Activated CD4-positive, CD25-positive, alpha-beta regulatory T cell treated with anti-CD3 and anti-CD28 coated beads, Interleukin-2, amount 50 U/mL, for 24 hours (primary cell): ENCODE measurements around the gene RRP12.

Source experiments
- ATAC-seq, 2 donors: fragments of 150-1000 bp; cut with Tn5 transposase; one replicate each; pipeline ENCODE4 v1.10.0; 2021; ENCODE audit warnings: mild to moderate bottlenecking in 1 of 2, moderate library complexity in 1 of 2

RRP12 gene

DNA sequence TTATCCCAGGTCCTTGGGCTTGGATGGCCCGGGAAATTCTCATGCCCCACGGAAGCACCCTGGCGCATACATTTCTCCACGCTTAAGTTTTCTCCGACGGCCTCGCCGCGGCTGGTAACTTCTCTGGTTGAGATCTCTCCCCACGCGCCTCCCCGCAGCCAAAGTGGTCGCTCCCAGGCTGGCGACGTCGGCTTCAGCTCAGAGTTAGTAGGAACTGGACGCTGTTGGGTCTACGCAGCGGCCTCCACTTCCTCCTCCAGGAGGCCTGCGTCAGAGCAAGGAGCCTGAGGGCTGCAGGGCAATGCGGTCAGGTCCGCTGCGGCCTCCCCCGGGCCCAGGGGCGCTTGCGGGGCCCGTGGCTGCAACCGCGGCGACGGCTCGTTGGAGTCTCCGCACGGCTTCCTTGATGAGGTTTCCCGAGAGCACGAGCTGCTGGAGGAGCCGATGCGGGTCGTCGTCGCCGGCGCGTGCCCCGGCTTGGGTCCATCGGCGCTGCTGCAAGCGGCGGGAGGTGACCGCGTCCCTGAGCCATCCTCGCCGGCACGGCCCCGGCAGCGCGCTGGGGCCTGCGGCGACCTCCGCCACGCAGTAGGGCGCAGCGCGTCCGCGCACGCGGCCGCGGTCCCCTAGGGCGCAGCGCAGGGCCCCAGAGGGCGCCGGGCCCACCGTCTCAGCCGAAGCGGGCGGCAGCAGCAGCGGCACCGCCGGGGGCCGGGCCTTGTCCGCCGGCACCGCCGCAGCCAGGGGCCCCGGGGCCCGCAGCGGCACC, 67.4 kb downstream of the RRP12 start:
- ATAC-seq, result peak; percentile 25 to 36

DNA sequence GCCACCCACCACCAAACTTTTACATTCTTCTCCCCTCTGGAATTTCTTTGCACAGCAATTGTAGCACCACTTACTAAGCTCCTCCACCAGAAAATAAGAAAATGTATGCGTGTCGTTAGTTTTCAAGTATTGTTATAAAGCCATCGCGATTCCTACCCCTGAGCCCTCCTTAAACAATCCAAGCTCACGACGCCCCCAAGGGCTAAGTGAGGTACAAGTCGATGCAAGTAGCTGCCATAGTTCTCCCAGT, 67.9 kb downstream of the RRP12 start:
- ATAC-seq, result no peak

DNA sequence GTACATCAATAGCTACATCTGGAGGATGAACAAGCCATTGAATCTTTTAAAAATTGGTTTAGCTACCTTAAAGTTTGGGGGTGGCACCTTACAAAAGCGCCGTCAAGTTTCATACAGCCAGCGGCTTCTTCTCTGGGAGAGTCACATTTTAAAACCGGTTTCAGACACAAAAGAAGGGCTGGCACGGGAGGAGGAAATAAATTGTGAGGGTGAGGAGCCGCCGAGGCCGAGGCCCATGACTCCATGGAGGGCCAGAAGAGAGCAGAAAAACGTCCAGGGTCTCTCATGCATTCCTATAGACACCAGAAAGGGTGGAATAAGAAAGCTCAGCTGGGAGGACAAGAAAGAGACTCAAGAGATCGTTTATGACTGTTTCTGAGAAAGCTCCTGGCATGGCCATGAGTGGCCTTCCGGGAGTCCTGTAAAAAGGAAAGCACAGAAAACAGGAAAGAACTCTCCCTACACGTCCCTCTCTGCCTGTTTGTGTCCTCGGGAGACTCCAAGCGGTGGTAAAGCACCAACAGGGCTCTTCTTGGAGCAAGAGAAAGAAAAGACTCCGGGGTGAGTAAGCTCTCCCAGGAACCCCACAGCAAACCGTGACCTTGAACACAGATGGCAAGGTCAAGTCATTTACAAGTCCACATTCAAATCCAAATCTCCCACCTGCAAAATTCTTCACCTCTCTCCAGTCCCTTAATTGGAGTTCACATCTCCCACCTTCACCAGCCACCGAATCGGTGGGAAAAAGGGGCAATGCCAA, 68.4 kb downstream of the RRP12 start:
- ATAC-seq, result no peak

DNA sequence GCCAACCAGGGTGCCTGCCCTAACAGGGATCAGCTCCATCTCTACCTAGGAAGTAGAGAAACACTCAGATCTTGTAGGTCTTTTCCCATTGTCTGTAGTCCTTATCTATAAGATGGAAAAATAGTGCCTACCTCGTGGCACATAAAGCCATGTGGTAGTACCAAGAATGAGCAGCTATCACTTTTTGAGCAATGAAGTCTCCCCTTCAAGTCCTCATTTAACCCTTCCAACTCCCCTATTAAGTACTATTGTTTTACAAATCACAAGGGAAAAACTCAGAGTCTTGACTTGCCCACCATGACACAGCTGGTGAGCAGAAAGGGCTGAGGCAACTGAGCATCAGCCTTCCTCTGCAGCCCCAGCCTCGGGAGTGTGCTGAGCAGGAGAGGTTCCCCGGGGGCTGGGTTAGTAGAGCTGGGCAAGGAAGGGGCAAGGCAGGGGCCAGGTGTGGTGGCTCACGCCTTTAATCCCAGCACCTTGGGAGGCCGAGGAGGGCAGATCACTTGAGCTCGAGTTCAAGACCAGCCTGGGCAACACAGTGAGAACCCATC, 69.9 kb downstream of the RRP12 start:
- ATAC-seq, result no peak

DNA sequence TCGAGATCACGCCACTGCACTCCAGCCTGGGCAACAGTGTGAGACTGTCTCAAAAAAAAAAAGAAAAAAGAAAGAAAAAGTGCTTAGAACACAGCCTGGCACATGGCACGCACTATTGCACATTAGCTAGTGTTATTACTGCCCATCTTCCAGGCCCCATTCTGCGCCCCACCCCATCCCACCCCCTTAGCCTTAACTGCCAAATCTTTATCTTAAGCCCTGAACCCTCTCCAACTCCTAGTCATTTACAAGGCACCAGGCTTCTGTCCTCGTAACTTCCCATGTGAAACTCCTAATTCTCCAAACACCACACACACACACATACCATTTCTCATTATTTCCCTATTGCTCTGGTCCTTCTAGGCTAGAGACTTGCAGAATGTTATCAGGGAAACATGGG, 71.4 kb downstream of the RRP12 start:
- no peak for ATAC-seq

DNA sequence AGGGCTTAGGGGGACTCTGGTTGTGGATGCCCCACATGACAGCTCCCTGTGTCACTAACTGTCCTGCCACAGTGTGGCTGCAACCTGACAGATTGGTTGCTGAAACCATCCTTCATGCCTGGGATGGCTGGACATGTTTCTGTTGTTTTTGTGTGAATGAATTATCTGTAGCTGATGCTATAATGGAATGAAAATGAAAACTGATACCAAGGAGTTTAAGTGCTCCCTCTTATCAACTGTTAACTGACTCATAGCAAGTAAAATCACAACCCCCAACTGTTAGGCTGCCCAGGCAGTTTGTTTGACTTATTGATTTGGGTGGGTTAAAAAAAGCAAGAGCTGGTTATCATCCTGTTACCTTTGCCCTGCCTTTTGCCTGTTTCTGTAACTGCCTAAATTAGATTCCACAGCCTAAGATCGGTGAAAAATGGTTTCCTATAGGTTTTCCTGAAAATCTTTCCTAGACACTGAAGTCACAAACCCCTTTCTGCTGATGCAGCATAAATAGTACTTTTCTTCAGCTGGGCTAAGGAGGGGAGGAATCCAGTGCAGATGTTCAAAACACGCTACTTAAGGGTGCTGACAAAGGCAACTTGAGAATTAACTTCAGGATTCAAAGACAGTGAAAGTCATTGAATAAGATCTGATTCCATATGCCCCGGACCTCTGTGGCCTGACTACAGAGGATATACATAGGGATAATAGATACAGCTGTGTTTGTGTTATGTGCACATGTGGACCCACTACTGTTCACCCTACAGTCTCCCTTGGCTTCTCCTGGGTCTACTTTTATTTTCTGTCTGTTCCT, 72.3 kb downstream of the RRP12 start:
- ATAC-seq, result peak; percentile 44 to 64

DNA sequence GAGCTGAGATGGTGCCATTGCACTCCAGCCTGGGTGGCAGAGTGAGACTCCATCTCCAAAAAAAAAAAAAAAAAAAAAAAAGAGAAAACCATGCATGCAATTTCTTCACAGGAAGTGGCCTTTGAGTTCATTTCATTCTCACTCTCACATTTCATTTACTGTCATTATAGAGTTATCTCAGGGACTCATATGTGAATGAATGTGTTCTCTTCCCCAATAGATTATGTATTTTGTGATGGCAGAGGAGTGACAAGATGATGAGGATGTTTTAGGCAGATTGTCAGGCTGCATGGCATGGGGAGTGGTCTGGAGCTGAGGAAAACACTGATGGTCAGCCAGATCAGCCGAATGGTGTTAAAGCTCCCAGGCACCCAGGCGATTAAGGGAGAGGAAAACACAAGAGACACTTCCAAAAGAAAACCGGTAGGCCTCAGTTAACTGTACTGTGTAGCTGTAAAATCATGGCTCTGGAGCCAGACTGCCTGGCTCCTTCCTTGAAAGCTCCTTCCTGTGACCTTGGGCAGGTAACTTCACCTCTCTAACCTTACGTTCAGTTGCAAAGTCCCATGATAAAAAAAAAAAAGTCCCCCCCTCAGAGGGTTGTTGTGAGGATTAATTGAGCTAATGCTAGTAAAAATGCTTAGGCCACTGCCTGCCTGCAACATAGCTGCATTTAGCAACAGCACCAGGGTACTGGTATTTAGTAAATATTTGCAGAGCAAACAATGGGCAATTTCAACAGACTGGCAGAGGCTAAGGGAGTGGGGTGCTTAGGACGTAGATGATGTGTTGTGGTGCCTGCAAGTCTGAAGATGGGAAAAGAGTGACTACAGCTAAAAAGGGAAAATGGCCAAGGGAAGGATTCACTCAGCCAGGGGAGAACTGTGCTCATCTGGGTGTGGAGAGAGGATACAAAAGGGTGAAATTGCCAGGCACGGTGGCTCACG, 73.5 kb downstream of the RRP12 start:
- no peak for ATAC-seq

DNA sequence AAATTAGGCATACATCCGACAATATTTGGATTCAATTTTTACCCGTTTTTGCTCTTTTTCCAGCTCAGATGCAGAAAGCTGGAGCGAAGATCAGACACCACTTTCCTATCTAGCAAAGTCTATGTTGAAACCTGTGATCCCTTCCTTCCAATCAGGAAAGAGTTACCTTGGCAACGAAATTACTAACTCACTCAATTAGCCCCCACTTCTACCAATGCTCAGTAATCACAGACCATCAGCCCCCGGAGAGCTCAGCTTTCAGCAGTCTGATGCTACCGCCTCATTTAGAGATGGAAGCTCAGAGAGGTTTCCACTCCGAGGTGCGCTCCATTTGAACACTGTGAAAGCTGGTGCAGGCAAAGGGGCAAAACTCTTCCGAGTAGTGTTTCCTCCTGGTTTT, 75.4 kb downstream of the RRP12 start:
- ATAC-seq, result no peak

DNA sequence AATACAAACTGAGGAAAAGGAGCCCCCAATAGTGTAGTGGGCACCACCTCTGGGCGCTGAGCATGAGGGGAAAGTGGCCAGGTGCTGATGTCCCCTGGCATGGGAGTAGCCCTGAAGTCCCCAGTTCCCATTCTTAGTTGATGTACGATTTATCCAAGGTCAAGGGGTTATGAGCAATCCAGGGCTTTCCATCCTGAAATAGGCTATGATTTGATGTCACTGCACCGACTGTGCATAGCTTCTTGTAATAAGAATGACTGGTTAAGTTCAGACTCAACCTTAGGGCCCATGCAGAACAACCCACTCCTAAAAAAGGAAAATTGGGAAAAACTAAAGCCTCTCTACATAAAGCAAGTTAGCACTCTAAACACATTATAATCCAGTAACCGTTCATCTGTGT, 77.6 kb downstream of the RRP12 start:
- no peak for ATAC-seq

DNA sequence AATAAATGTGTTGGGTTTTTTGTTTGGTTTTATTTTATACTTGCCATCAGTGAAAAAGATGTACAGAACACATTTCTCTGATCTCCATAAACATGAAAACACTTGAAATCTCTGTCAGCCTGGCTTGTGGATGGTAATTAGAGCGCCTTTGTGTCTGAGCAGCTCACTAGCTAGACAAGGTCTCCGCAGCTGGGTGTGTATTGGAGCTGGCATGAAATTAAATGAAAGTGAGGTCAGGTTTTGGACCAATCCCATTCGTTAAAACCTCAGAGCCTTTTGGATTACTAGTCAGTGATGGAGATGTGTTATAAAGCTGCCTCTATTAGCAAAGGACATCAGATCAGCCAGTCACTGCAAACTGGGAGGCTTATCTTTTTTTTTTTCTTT, 79.3 kb downstream of the RRP12 start:
- no peak for ATAC-seq

DNA sequence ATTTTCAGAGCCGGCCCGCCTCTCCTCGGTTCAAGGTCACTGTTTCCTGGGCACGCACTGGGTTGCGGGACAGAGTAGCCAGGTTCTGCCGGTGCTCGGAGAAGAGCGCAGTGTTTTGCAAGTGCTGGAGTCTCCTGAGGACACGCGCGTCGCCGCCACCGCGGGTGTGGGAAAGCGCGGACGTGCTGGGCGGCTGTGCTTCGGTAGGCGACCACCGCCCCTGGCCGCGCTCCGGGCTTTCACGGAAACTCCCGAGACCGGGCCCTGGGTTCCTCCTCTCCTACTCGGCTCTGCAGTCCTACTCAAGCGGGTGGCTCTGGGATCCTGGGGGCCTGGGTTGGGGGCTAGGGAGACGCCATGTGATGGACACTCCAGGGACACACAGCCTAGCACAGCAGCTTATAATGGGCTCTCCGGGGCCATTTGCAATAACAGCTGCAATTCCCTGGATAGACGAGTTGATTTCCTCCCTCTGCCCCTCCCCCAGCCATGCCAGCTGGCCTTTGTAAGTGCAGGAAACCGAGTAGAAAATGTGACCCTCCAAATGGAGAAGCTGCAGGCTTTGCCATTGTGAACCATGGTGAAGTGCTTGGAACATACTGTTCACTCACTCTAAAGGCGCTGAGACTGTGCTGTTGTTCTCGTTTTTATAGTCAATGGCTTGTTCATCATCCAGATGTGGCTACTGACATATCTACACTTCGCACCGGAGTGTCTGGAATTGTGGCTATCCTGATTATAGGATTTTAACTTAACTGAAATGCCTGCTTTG, 79.9 kb downstream of the RRP12 start:
- no peak for ATAC-seq

DNA sequence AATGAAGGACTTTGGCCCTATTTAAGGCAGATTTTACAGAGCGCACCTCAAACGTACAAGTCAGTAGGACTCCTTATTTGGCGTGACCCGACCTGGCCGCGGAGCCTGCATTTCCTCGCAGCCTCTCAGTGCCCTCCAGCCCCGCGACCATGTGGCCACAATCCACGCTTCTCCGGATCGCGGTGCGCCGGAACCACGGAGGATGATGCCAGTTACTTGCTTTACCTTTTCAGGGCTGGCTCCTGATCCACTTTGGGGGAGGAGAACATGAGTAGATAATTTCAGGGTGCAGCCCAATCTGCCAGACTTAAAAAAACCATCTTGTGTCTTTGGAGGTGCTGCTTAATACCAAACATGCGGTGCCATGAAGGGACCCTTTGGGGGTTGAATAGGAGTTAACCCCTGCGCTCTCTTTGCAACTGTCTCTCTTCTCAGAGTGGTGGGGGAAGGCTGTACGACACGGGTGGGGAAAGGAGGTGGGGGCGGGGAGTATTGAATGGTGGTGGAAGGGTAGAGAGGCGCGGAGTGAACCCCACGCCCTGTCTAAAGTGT, 80.6 kb downstream of the RRP12 start:
- peak in 1 of 2 donors; percentile 12 for ATAC-seq

DNA sequence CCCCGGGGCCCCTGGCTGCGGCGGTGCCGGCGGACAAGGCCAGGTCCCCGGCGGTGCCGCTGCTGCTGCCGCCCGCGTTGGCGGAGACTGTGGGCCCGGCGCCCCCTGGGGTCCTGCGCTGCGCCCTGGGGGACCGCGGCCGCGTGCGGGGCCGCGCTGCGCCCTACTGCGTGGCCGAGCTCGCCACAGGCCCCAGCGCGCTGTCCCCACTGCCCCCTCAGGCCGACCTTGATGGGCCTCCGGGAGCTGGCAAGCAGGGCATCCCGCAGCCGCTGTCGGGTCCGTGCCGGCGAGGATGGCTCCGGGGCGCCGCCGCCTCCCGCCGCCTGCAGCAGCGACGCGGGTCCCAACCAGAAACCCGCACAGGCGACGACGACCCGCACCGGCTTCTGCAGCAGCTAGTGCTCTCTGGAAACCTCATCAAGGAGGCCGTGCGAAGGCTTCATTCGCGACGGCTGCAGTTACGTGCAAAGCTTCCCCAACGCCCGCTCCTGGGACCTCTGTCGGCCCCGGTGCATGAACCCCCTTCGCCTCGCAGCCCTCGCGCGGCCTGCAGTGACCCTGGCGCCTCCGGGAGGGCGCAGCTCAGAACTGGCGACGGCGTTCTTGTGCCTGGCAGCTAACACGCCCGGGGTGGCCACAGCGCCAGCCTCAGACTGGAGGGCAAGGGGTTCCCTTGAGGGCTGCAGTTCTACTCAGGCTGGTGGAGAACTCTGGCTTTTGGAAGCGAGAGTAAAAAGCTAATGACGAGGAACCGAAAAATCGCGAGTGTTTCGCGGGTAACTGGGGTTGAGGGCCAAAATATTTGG, 81.3 kb downstream of the RRP12 start:
- ATAC-seq, result peak; percentile 59 to 61

DNA sequence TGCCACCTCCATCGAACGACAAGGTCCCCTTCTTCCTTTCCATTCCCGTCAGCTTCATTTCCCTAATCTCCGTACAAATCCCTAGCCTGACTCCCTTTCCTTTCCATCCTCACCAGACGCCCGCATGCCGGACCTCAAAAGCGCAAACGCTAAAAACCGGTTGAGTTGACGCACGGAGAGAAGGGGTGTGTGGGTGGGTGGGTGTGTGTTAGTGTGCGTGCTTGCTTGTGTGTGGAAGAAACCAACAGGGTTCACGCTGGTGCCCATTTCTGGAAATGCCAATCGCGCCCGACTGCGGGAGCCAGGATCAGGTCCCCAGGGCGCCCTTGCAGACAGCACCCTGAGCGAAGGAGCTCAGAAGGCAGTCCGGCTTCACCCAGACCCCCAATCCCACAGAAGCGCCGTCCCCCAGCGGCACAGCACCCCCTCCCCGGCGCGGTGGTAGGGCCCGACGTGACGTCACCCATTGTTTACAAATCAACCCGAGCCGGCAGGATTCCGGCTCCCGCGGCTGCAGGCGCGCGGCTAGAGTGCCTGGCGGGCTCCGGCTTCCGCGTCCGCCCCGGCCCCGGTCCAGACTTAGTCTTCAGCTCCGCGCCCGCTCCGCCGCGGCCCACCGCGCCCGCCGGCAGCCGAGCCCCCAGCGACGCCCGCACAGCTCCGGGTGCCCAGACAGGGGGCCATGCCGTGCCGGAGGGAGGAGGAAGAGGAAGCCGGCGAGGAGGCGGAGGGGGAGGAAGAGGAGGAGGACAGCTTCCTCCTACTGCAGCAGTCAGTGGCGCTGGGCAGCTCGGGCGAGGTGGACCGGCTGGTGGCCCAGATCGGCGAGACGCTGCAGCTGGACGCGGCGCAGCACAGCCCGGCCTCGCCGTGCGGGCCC, 82.1 kb downstream of the RRP12 start, which contains the start of gene FRAT1:
Gene FRAT1, plus strand, starts transcription at position 500 of the 880 bp plus-strand sequence. Its CDS starts 183 bp downstream, at position 683.
- peak; percentile 67 to 69 for ATAC-seq

DNA sequence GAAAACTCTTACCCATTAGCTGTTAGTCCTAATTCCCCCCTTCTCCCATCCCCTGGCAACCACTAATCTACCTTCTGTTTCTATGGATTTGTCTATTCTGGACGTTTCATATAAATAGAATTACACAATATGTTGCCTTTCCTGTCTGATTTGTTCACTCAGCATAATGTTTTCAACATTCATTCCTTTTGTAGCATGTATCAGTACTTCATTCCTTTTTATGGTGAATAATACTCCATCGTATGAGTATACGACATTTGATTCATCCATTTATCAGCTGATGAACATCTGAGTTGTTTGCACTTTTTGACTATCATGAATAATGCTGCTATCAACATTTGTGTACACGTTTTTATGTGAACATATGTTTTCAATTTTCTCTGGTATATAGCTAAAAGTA, 86.5 kb downstream of the RRP12 start:
- no peak for ATAC-seq

DNA sequence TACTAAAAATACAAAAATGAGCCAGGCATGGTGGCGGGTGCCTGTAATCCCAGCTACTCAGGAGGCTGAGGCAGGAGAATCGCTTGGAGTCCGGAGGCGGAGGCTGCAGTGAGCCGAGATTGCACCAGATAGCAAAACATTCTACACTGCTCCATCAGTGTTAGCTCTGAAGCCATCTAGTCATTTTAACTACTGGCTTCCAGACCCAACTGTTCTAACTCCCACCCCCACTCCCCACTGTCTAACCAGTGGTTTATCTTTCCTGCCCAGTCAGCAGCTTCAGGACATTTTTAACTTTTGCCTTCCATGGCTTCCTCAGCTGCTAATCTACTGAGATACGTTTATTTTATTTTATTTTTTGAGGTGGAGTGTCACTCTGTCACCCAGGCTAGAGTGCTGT, 88.2 kb downstream of the RRP12 start:
- ATAC-seq, result no peak

DNA sequence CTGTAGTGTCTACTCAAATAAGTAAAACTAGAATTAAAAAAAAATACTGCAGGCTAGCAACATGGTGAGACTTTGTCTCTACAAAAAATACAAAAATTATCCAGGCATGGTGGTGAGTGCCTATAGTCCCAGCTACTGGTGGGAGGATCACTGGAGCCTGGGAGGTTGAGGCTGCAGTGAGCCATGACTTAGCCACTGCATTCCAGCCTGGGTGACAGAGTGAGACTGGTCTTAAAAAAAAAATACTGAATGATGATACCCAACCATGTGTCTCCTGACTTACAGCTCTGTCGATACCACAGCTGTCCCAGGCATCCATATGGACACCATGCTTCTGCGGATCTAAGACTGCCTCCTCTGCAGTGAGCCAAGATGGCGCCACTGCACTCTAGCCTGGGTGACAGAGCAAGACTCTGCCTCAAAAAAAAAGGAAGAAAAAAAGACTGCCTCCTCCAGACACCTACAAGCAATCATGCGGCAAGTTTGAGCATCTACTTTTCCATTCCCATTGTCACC, 90.0 kb downstream of the RRP12 start:
- no peak for ATAC-seq

DNA sequence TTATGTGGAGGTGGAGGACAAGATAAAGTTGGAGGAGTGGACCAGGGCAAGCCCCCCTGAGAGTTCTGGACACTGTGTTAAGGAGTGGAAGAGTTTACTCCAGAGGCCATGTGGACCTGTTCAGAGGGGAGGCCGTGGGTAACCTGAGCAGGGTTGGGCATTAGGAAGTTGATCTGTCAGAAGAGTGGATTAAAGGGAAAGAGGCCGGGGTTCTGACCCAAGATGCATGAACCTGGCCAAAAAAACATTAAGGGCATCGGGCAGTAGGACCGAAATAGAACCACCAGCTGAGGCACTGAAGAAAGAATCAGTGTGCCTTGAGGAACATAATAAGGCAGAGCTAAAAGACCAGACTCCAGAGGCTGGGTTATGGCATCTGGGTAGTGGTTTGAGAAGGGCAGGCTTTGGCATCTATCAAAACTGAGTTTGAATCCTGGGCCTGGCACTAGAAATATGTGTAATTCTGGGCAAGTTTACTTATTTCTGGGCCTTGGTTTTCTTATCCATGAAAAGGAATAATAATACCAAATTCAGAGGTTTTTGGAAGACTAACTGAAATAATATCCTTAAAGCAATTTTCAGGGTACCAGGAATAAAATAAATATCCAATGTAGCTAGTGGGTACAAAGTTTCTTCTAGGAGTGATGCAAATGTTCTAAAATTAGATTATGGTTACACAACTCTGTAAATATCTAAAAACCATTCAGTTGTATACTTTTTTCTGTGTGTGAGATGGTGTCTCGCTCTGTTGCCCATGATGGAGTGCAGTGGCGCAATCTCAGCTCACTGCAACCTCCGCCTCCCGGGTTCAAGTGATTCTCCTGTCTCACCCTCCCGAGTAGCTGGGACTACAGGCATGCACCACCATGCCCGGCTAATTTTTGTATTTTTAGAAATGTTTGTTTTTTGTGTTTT, 93.0 kb downstream of the RRP12 start:
- no peak for ATAC-seq
